Posterior vena cava (tissue), 2 donors: Measurements from ENCODE around the gene CCDC192. TPM values are rescaled to one million over a fixed set of nuclear protein-coding genes. Genes with fewer than 3 reads are reported as not detected.

Experiments used
- DNase-seq: peaks from one replicate; pipeline ENCODE4 v3.0.0-alpha.2; 2020; ENCODE audit warnings: low spot score
- intact Hi-C, 2 donors: fragments of 100-400 bp; cut with DNase I; formaldehyde crosslinking; loops; one replicate each; pipeline versions ENCODE4 v1.14.1 to v1.14.2; 2022 to 2023
- total RNA-seq, 2 donors: library from RNA; stranded (reverse); fragmentation: NEBNext Ultra II Directional; extraction: Animal tissue kit (Norgen Biotek cat#: 25700); gene quantifications; one replicate each; pipeline ENCODE4 v1.2.1, GENCODE V29; 2021
- donor health status: DM: yes; HTN: yes; CAD: no.
- donor health status: DM: yes; HTN: yes; CAD: no.

CCDC192 gene
- total RNA-seq, 2 donors from 2014 or later: not detected

DNA sequence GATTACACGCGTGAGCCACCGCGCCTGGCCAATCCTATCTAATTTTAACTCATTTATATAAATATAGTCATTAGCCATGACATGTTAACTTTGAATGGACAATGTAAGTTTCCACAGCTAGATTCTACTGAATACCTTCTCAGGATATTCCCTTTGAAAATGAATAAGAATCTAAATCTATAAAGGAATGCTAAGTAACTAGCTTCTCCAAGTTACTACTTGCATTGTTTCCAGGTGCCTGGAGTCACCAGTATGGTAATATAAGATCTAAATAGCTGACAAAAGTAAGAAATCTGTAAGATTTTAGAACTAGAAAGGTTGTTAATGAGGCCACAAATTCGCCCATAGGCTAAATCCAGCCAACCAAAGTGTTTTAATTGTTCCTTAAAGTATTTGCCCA lies 191.3 kb downstream of the CCDC192 start:
- intact Hi-C loops: no loop called here

DNA sequence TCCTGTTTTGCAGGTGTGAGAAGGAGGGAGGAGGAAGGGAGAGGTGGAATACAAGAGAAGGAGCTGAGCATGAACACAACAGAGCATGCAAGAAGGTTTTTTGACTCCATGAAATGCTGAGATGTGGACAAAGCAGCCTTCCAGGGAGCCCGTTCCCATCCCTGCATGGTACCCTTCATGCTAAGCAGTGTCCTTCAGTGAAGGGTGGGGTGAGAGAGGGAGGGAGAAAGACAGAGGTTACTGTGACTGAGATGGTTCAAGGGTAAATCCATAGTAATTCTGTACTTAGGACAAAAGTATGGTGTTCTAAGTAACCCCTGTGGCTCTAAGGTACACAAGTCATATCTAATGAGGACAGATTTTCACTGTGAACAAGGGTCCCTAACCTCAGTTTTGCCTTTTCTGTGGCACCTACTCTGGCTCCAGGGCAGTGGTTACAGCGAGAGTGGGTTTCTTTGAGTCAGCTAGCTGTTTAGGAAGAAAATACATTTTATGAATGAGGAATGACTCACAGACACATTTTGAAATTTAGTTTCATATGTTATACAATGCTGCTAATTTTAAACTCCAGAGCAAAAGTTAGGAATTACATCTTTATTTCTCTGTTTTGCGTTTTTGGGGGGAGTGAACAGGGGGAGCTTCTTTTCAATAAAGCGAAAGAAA lies 195.5 kb downstream of the CCDC192 start:
- intact Hi-C loops: no loop called here
- no peak for DNase-seq

More for the DNA sequence above, 191.3 kb downstream of the CCDC192 start:
- DNase-seq: no peak

DNA sequence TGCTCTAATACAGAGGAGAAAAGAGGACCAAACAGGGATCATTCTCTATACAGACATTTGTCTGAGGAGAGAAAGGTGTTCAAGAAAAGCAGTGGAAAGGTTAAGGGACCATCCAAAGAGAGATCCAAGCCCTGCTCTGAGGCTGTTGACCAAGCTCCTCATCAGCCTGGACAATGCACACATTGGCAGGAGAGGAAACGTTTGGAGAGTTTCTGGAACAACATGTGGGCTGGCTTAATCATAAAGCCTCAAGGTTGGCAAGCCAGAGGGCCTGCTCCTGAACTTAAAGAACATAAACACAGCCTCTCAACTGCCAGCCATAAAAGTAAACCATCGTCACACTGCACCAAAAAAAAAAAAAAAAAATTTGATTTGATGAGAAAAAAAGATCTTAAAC lies 196.0 kb downstream of the CCDC192 start:
- no peak for DNase-seq
- intact Hi-C loops: no loop called here

DNA sequence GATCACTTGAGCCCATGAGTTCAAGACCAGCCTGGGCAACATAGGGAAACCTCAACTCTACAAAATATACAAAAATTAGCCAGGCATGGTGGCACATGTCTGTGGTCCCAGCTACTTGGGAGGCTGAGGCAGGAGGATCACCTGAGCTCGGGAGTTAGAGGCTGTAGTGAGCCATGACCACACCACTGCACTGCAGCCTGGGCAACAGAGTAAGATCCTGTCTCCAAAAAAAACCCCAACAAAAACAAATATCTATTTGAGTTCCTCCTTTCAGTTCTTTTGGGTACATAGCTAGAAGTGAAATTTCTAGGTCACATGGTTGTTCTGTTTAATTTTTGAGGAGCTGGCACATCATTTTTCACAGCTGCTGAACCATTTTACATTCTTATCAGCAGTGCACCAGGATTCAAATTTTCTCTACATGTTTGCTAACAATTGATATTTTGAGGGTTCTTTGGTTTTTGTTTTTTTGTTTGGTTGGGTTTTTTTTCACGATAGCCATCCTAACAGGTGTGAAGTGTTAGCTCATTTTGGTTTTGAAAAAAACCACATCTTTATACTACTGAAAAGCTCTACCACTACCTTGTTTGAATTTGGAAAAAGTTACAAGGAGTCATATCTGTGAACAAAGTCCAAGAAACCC lies 203.5 kb downstream of the CCDC192 start:
- intact Hi-C loops: no loop called here
- DNase-seq: no peak

DNA sequence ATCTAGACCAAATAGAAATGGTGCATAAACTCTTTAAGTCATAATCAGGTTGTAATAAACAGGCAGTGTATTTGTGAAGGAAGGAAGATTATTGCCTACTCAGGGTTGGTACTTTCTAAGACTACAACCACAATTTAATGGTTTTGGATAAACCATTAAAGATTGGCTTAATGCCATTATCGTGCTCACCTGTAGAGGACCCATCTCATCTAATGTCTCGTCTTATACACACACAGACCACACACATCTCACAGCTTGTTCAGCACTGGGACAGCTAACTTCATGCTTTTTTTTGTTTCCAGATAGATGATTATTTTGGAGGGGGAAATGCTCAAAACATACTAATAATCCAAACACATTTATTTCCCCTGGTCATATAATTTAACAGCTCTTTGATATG lies 204.7 kb downstream of the CCDC192 start:
- DNase-seq: no peak
- intact Hi-C loops: no loop called here

DNA sequence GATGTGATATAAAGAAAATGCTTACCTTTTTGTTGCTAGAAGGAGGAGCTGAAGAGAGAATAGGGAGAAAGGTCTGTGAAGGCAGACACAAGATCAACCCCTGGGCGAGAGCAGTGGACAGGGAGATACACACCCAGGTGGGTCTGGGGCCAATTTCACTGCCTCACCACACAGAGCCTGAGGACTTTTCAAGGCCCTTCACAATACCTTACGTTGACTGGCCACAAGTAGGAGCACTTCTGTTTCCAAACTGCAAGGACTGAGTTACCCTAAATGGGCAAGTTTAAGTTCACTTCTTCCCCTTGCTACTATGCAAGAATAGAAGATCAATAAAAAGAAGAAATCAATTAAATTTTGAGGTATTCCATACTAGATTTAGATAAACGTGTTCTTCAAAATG lies 205.9 kb downstream of the CCDC192 start:
- intact Hi-C loops: no loop called here
- DNase-seq: no peak

DNA sequence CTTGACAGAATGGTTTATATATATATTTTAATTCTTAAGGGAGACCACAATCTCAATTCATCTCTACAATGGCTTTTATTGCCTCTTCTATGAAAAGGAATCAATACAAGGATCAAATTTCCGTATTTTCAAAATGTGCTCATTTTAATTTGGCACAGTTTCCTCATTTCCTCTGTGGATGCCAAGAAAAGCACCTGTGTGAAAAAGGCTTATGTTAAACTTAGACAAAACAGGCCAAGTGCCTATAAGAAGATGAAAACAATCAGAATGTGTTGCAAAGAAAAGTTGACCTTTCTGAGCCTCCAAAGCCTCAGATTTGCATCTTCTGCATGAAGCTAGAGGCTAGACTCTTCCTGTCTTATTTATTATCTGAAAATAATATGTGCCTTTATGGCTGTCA lies 206.6 kb downstream of the CCDC192 start:
- DNase-seq: no peak
- intact Hi-C loops: no loop called here

DNA sequence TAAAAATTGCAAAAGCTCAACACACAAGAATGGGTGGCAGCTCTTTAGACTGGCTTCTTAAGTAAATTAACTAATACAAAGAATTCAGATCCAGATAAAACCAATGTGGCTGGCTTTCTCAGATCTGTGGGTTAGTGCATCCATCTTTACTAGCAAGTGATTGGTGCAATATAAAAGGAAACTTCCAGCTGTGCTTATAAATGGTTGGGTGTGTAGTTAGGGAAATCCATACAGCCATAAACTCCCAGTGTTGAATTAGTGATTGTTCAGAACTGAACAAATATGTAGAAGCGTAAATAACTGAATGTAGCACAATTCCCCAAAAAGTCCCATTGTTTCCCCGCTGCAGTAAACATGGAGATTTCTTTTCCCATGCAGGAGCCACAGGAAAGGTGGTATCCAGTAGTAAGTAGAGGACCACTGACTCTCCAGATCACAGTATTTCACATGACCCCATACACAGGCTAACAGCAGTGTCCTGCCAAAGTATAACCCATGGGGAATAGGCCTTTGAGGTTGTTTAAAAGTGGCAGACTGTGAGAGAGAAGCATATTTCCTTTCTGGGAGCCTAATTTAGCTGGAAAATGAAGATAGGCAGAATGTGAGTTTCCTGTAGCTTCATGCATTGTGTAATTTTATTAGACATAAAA lies 207.2 kb downstream of the CCDC192 start:
- DNase-seq: no peak
- intact Hi-C loops: no loop called here

DNA sequence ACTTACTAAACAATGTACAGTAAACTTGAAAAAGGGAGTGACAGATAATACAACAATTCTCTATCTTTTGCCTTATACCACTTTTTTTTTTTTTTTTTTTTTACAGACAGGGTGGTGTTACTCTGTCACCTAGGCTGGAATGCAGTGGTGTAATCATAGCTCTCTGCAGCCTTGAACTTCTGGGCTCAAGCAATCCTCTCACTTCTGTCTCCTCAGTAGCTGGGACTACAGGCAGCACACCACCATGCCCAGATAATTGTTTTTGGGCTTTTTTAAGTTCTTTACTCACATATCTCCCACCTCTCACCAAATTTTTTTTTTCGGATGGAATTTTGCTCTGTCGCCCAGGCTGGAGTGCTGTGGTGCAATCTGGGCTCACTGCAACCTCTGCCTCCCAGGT lies 208.4 kb downstream of the CCDC192 start:
- intact Hi-C loops: no loop called here
- no peak for DNase-seq

DNA sequence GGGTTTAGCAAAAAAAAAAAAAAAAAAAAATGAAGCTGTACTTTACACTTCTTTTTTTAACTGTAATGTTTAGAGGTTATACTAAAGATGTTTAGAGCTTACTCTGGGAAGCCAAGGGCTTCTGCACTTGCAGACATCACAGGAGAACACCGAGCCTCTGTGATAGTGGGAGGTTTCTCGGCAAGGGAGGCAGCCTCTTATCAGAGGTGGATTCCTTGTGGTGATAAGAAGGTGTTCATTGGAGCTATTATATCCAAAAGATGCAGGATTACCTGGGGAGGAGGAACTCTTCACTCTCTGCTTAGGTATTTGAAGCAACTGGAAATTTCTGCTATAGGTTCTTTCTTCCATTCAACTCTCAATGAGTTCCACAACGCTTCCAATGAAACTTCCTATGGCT lies 209.2 kb downstream of the CCDC192 start:
- DNase-seq: no peak
- intact Hi-C loops: no loop called here

DNA sequence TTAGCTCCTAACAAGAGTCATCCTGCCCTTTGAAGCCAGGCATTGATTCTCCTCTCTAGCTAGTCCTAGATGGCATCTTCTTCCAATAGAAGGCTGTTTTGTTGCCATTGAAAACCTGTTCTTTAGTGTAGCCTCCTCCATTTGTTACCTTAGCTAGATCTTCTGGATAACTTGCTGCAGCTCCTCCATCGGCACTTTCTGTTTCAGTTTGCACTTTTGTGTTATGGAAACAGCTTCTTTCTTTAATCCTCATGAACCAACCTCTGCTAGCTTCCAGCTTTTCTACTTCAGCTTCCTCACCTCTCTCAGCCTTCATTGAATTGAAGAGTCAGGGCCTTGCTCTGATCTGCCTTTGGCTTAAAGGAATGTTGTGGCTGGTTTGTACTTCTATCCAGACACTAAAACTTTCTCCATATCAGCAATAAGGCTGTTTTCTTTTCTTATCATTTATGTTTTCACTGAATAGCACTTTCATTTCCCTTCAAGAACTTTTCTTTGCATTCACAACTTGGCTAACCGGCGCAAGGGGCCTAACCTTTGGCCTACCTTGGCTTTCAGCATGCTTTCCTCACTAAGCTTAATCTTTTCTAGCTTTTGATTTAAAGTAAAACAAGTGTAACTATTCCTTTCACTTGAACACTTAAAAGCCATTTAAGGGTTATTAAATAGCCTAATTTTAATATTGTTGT lies 213.8 kb downstream of the CCDC192 start:
- intact Hi-C loops: no loop called here
- no peak for DNase-seq

DNA sequence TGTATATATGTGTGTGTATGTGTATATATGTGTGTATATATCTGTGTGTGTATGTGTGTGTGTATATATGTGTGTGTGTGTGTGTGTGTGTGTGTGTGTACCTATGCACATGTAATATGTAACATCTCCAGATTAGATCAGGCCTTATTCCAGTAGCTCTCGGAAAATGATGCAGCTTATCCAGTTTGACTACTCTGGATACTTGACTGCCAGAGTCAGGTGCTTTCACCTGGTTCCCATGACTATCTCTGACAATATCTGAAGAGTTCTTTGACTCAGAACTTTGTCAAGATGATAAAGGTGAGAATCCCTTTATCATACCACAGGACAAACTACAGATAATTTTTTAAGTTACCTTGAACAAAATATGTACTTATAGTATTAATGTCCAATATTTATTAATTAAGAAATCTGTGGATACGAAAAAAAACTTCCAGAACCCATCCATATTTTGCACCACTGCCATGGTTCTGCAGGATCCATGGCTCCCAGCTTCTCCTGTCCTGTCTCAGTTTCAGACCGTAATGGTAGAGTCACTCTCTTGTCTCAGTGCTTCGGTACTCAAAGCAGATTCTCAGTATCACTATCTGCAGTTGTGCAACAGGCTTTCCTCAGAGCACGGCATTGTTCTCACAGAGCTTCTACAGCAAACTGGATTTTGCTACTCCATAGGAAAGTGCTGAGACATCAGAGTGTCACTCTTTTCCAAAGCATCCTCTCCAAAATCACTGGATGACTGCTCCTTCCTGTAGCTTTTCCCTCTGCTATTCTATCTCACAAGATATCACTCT lies 216.0 kb downstream of the CCDC192 start:
- no peak for DNase-seq
- intact Hi-C loops: no loop called here

DNA sequence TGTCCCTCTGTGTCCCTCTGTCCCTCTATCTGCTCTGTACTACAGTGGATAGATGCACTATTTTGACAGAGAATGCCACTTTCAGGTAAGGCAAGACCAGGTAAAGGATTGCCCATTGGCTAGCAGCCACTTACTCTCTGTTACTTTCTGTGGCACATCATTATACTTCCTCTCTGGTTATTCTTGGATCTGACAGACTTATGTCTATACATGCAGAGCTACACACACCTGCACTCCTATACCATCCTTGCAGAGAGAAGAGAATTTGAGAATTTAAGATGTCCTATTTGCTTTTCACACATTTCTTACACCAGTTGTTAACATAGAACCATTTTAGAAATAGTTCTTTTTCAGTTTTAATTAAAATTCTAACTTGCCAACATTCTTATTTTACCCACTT lies 216.6 kb downstream of the CCDC192 start:
- DNase-seq: no peak
- intact Hi-C loops: no loop called here

DNA sequence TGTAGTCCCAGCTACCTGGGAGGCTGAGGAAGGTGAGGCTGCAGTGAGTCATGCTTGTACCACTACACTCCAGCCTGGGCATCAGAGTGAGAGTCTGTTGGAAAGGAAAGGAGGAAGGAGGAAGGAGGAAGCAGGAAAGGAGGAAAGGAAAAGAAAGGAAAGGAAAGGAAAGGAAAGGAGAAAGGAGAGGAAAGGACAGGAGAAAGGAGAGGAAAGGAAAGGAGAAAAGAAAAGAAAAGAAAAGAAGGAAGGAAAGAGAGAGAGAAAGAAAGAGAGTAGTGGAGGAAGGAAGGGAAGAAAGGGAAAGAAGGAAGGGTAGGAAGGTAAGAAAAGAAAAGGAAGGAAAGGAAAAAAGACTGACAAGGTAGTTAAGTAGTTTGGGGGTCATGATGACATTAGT lies 217.7 kb downstream of the CCDC192 start:
- no peak for DNase-seq
- intact Hi-C loops: no loop called here

DNA sequence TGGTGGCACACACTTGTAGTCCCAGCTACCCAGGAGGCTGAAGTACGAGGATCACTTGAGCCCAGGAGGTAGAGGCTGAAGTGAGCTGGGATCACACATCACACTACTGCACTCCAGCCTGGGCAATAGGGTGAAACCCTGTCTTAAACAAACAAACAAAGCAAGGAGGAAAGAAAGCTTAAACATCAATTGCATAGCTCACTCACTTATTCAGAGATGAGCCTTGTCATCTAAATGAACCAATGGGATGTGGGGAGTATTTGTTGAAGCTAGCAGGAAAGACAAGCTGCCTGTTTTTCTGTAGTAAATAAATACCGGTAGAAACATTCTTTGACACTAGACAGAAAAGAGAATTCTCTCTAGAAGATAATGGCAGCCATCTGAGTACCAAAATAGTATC lies 219.4 kb downstream of the CCDC192 start:
- no peak for DNase-seq
- intact Hi-C loops: no loop called here

DNA sequence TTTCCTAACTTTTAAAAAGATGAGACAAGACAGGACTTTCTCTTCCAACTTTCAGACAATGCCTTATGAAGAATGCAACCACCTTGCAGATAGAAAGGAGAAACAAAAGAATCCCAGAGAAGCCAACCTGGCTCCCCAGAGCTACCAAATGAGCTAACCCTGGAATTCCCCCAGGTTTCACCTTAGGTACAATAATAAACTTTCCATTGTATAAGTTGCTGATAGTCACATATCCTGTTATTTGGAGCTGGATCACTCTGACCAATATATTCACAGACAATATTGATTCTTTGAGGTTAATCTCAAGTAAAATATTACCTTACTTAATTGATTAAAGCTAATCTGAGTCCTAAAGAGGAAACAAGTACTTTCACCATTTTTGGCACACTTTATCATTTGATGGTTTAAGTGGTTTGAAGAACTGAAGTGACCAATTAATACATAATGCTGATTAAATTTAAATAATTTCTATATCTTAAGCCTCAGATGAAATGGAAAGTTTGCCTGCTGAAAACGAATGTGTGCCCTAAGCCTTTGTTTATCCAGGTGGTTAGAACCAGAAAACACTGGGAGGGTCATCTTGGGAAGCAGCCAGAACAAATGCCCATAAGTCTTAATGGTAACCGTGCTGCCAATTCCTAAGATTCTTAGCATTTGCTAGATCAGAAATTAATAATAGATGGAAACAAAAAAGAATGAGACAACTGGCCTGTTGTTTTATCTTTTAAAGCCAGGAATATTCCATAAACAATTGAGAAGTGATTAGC lies 220.8 kb downstream of the CCDC192 start:
- intact Hi-C loops: no loop called here
- no peak for DNase-seq

DNA sequence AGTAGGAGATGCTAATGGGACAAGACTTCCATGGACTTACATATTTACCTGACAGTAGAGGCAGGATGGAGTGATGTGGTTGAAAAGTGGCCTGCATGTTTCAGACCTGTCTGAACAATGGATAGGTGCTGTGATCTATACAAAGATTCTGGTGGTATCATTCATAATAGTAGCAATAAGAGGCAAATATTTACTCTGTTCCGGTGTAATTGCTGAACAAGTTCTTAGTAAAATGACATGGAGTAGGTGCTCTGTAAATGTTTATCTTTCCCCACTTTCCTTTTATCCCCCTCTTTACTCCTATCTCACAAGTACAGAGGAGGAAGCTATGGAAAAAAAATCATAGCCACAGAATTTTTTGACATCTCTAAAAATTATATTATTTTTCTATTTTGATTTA lies 221.4 kb downstream of the CCDC192 start:
- intact Hi-C loops: no loop called here
- DNase-seq: no peak

DNA sequence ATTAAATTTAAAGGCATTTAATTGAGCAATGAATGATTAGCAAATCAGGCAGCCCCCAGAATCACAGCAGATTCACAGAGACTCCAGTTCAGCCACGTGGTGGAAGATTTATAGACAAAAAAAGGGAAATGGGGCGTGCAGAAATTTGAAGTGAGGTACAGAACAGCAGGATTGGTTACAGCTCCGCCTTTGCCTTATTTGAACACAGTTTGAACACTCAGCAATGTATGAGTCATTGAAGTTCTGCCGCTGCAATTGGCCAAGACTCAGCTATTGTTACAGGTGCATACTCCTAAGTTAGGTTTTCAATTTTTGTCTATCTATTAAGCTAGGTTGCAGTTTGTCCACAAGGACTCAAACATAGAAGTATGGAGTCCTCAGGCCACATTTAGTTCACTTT lies 222.7 kb downstream of the CCDC192 start:
- intact Hi-C loops: no loop called here
- DNase-seq: no peak

DNA sequence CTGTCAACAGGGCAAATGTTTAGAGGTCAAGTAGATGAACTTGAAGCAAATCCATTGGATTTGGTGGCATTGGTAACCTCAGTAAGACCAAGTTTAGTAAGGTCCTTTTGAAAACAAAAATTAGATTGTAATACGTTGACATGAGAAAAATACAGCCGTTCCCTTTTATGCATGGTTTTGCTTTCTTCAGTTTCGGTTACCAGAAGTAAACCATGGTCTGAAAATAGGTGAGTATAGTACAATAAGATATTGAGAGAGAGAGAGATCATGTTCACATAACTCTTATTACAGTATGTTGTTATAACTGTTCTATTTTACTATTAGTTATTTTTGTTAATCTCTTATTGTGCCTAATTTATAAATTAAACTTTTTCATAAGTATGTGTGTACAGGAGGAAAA lies 223.8 kb downstream of the CCDC192 start:
- DNase-seq: no peak
- intact Hi-C loops: no loop called here
